SK-N-SH treated with all-trans-retinoic acid at 6 μM for 48 hours (cell line): ENCODE data around the gene CHRNB1.

Experiments used
- ARNTL ChIP-seq: fragments of 450-650 bp; formaldehyde crosslinking; IDR thresholded peaks from 2 replicates; pipeline ENCODE4 v1.5.0; 2020; ENCODE audit warnings: low read depth, mild to moderate bottlenecking, moderate library complexity, borderline replicate concordance
- OSR1 ChIP-seq: fragments of 250-450 bp; sonication (Bioruptor Pico); IDR thresholded peaks from 2 replicates; pipeline ENCODE4 v1.8.0; 2022; ENCODE audit warnings: moderate library complexity, mild to moderate bottlenecking, inconsistent platforms
- PPARA ChIP-seq: fragments of 250-450 bp; sonication (Bioruptor Pico); IDR thresholded peaks from 2 replicates; pipeline ENCODE4 v1.5.0; 2020; ENCODE audit warnings: mild to moderate bottlenecking, borderline replicate concordance

- no peak for TF ChIP-seq ARNTL (CRISPR knock-in tag)
- TF ChIP-seq PPARA: no peak
- no peak for TF ChIP-seq OSR1 (CRISPR knock-in tag)
These were observed 5.3 kb upstream of the CHRNB1 start, which contains the start of gene FGF11 for GRCh38 chr17:7439462-7440112.
